GM10266 (cell line): Measurements from ENCODE around the gene THAP11.

Source experiments
- DNase-seq: peaks from one replicate; pipeline ENCODE4 v3.0.0; 2012; ENCODE audit errors: extremely low spot score
- CTCF ChIP-seq: IDR thresholded peaks from 2 replicates; pipeline ENCODE4 v1.5.1; 2012; ENCODE audit warnings: mild to moderate bottlenecking, low read depth; ENCODE audit not compliant: control insufficient read depth, insufficient read depth; ENCODE audit errors: missing control alignments

Gene THAP11

GRCh38 chr16:67884684-67885083 lies 42.6 kb downstream of the THAP11 start, which contains the start of gene NRN1L:
Gene NRN1L (plus strand): TSS chr16:67884885. CDS start chr16:67884904, 19 bp downstream.
- DNase-seq, result no peak
- TF ChIP-seq CTCF, result no peak

GRCh38 chr16:67885545-67885944 lies 43.4 kb downstream of the THAP11 start:
- TF ChIP-seq CTCF, result no peak
- no peak for DNase-seq

- peak; percentile 13 for DNase-seq
- TF ChIP-seq CTCF, result no peak
Observed at GRCh38 chr16:67885976-67886375, 43.9 kb downstream of the THAP11 start.

GRCh38 chr16:67886387-67886786 lies 44.3 kb downstream of the THAP11 start:
- TF ChIP-seq CTCF, result no peak
- no peak for DNase-seq

GRCh38 chr16:67888331-67888730 lies 46.2 kb downstream of the THAP11 start:
- DNase-seq, result no peak

GRCh38 chr16:67892375-67892774 lies 50.3 kb downstream of the THAP11 start:
- no peak for DNase-seq
- no peak for TF ChIP-seq CTCF

More at GRCh38 chr16:67888331-67888730, 46.2 kb downstream of the THAP11 start:
- TF ChIP-seq CTCF, result no peak

- DNase-seq, result peak; percentile 100
- no peak for TF ChIP-seq CTCF
Observed at GRCh38 chr16:67892899-67893742, 51.0 kb downstream of the THAP11 start, which contains the start of gene PSKH1. Gene PSKH1 (plus strand): TSS chr16:67893254. CDS start chr16:67908750, 15,496 bp downstream.
